Transverse colon (tissue), 4 donors: ENCODE measurements around the gene STX8. TPM values are rescaled to one million over a fixed set of nuclear protein-coding genes. Genes with fewer than 3 reads are reported as not detected.
A peak's percentile ranks its signal among the peaks of the same experiment; 100 is the strongest.

Experiments
- DNase-seq: peaks from one replicate; pipeline ENCODE4 v3.0.0-alpha.2; 2019
- H3K27ac ChIP-seq, 4 donors: fragments of 200-600 bp; sonication (generic); 2 replicates each; pipeline ENCODE4 v1.5.1; 2016 to 2018; ENCODE audit warnings: inconsistent platforms in 4 of 4
- H3K27me3 ChIP-seq: fragments of 200-600 bp; sonication (generic); 2 replicates; pipeline ENCODE4 v1.5.1; 2017; ENCODE audit warnings: inconsistent platforms
- H3K36me3 ChIP-seq, 4 donors: fragments of 200-600 bp; sonication (generic); 2 replicates each; pipeline ENCODE4 v1.5.1; 2017 to 2019; ENCODE audit warnings: inconsistent platforms in 4 of 4
- H3K4me1 ChIP-seq, 4 donors: fragments of 200-600 bp; sonication (generic); 2 replicates each; pipeline ENCODE4 v1.5.1; 2017 to 2020; ENCODE audit warnings: inconsistent platforms in 4 of 4
- H3K4me3 ChIP-seq, 4 donors: fragments of 200-600 bp; sonication (generic); 1 replicate in 1 of 4; 2 replicates in 3 of 4; pipeline versions ENCODE4 v1.5.1 to v1.6.1; 2017 to 2019; ENCODE audit warnings: inconsistent platforms in 4 of 4
- H3K9me3 ChIP-seq, 2 donors: fragments of 200-600 bp; sonication (generic); 2 replicates each; pipeline ENCODE4 v1.5.1; 2017 to 2019; ENCODE audit warnings: inconsistent platforms in 2 of 2
- EP300 ChIP-seq: sonication (generic); formaldehyde crosslinking; IDR thresholded peaks from one replicate; pipeline ENCODE4 v1.6.1; 2017; ENCODE audit warnings: antibody characterized with exemption, low read depth
- POLR2A ChIP-seq: fragments of 450-650 bp; IDR thresholded peaks from one replicate; pipeline ENCODE4 v1.6.1; 2016; ENCODE audit warnings: antibody characterized with exemption, mild to moderate bottlenecking, moderate library complexity
- POLR2AphosphoS5 ChIP-seq, 3 donors: sonication (generic); formaldehyde crosslinking; IDR thresholded peaks; one replicate each; pipeline ENCODE4 v1.6.1; 2016; ENCODE audit warnings: antibody characterized with exemption in 3 of 3
- WGBS, 2 donors: methylation state at CpG; one replicate each; pipeline ENCODE4 v1.1.5; 2018; ENCODE audit warnings: low coverage in 1 of 2; 5-methylcytosine and 5-hydroxymethylcytosine counted together
- in situ Hi-C, 4 donors: fragments of 200-750 bp; cut with MboI; loops; one replicate each; pipeline versions ENCODE4 v1.15.0 to v1.15.1; 2017; ENCODE audit warnings: low sequenced_read_pairs in 3 of 4, low pct_ligation_motif_present in 1 of 4, low pct_unique_long_range_greater_than_20kb in 1 of 4
- intact Hi-C: fragments of 100-400 bp; cut with DNase I; formaldehyde crosslinking; loops from one replicate; pipeline ENCODE4 v1.15.1; 2023; ENCODE audit warnings: low total_unique reads
- total RNA-seq, 4 donors: library from RNA; depleted of rRNA; stranded (reverse); fragments of >200 nt; gene quantifications; one replicate each; pipeline ENCODE4 v1.1.0, GENCODE V29; 2016
- TF ChIP-seq, protein P1 (sequence below), 5 experiments: fragments of 200-600 bp in 3 of 5; fragments of 450-650 bp in 2 of 5; sonication (generic) in 3 of 5; IDR thresholded peaks; 1 replicate in 2 of 5; 2 replicates in 3 of 5; pipeline ENCODE4 v1.5.1; 2016 to 2017; ENCODE audit warnings: antibody characterized with exemption in 5 of 5, inconsistent platforms in 3 of 5, mild to moderate bottlenecking in 2 of 5, moderate library complexity in 1 of 5

Gene STX8
- total RNA-seq, 4 donors from 2014 or later, result 18.0 to 53.8 (median 38.3) TPM

DNA sequence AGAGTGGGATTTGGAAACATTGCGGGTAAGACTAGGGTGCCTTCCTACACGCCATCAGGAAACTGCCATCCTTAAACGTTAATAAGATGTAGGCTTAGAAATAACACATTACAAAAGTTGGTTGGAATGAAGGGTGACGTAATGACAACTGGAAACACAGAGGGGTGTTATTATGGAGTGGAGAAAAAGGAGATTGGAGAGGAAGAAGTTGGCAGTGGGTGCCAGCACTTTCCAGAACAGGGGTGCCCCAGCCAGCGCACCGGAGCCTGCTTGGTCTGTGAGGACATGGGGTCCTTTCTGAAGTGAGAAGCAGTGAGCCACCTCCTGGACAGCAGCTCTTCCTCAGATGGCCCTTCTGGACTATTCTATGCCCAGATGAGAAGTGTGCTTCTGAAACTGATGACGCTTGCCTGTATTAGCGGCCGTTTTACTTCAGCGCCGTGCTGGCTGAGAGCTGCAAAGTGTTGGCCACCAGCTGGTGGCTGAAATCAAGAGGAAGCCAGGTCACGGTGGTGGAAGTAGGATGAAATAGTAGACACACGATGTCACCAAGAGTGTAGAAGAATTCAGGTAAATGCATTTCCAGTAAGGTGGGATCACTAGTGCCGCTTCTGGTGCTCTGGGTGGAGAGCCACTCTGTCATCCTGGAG, 309.5 kb downstream of the STX8 start:
- Histone ChIP-seq H3K4me1 (peaks cover 0 to under 1% (median 0%) of the 10 kb centered on the region in 4 donors), H3K27ac (no peak overlapping the region), H3K9me3 (no peaks in the 10 kb centered on the region), H3K36me3 (no peaks in the 10 kb centered on the region), H3K27me3 (no peaks in the 10 kb centered on the region), H3K4me3 (no peak overlapping the region)
- in situ Hi-C loops (no loop called here), intact Hi-C loops (no loop called here)
- WGBS, 2 donors, result 89 to 91% methylated on average over 12 to 14 of the region's 14 CpGs
- no peak for TF ChIP-seq POLR2A
- no peak for TF ChIP-seq EP300
- TF ChIP-seq POLR2AphosphoS5 (IDR thresholded peaks at IDR 0.05), result no peak
- TF ChIP-seq, protein P1, sequence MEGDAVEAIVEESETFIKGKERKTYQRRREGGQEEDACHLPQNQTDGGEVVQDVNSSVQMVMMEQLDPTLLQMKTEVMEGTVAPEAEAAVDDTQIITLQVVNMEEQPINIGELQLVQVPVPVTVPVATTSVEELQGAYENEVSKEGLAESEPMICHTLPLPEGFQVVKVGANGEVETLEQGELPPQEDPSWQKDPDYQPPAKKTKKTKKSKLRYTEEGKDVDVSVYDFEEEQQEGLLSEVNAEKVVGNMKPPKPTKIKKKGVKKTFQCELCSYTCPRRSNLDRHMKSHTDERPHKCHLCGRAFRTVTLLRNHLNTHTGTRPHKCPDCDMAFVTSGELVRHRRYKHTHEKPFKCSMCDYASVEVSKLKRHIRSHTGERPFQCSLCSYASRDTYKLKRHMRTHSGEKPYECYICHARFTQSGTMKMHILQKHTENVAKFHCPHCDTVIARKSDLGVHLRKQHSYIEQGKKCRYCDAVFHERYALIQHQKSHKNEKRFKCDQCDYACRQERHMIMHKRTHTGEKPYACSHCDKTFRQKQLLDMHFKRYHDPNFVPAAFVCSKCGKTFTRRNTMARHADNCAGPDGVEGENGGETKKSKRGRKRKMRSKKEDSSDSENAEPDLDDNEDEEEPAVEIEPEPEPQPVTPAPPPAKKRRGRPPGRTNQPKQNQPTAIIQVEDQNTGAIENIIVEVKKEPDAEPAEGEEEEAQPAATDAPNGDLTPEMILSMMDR (IDR thresholded peaks at IDR 0.05), result no peak
- no peak for DNase-seq

DNA sequence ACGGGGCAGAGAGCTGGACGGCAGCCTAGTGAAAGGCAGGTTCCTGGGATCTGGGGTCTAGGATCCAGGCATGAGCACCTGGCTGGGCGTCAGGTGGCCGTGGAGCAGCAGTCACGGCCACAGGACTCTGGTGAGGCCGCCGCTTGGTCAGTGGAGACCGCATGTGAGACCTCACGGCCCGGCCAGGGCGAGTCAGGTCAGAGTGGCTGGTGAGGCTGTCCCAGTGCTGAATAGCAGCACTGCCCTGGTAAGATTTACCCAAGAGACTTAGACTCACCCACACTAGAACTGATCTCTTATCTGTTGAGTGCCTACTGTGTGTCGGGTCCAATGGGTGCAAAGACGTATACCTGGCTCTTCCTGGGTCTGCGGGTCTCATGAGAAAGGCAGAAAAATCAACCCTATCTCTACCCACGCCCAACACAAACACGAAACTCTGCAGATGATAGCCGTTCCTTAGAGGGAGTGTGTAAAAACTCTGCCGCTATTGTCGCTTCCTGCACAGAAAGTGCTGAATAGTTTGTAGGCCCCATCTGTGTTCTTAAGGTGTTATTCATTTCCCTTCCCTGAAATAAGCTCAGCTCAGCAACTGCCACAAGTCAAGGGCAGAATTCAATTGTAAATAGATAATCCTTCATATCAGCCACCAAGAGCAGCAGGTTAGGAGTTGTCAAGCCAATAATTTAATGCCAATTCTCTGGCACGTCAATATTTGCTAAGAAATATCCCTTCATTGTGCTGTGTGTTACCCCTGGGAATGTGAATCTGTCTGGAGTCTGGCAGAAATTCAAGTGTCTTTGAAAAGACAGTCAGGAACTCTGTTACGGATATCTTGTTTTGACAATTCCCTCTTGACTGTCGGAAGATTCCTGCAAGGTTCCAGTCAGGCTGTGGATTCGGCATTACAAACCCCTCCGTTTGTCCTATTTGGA, 314.3 kb downstream of the STX8 start:
- DNase-seq, result no peak
- peak overlapping the region; percentile 47 to 79 (median 60) for H3K27ac ChIP-seq

DNA sequence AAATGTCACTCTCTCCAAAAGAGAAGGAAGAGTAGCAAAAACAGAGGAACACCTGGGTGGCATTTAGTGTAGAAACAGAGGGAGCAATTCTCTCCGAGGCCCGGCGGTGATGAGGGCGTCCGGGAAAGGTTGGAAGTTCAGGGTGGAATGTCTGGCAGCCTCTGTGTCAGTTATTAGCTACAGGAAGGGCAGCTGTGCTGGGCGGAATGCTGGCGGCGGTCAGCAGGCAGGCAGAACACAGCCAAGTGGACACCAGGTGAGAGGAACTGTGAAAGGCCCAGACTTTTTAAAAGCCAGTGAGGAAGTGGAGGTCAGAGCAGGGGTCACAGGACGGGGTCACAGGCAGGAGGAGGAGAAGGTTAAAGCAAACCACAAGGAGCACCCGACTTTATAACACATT, 316.2 kb downstream of the STX8 start:
- TF ChIP-seq POLR2AphosphoS5 (IDR thresholded peaks at IDR 0.05) (no peak), EP300 (no peak), POLR2A (no peak)
- TF ChIP-seq, protein P1 (IDR thresholded peaks at IDR 0.05), result no peak
- H3K27me3 ChIP-seq, result no peaks in the 10 kb centered on the region
- in situ Hi-C loops, result no loop called here
- intact Hi-C loops, result no loop called here
- H3K4me3 ChIP-seq, result no peak overlapping the region
- peaks cover 10 to 22% (median 11%) of the 10 kb centered on the region in 4 donors for H3K4me1 ChIP-seq
- no peaks in the 10 kb centered on the region for H3K36me3 ChIP-seq
- no peak for DNase-seq
- H3K9me3 ChIP-seq, result no peaks in the 10 kb centered on the region
- 77 to 100% methylated on average over 2 to 10 of the region's 10 CpGs for WGBS, 2 donors
- H3K27ac ChIP-seq, result no peak overlapping the region

More for the DNA sequence above, 314.3 kb downstream of the STX8 start:
- H3K4me1 ChIP-seq, result peaks cover 10 to 22% (median 11%) of the 10 kb centered on the region in 4 donors
- peak overlapping the region in 1 of 4 donors; percentile 4 for H3K4me3 ChIP-seq
- in situ Hi-C loops (no loop called here), intact Hi-C loops (no loop called here)
- 50 to 58% methylated on average over 21 to 24 of the region's 24 CpGs for WGBS, 2 donors
- TF ChIP-seq, protein P1 (IDR thresholded peaks at IDR 0.05), result no peak
- no peak for TF ChIP-seq EP300
- no peak for TF ChIP-seq POLR2A
- no peak for TF ChIP-seq POLR2AphosphoS5 (IDR thresholded peaks at IDR 0.05)
- no peaks in the 10 kb centered on the region for H3K9me3 ChIP-seq
- H3K36me3 ChIP-seq, result no peaks in the 10 kb centered on the region
- H3K27me3 ChIP-seq, result no peaks in the 10 kb centered on the region
